Activated CD4-positive, alpha-beta T cell treated with anti-CD3 and anti-CD28 coated beads for 1 hour (primary cell): ENCODE measurements around the gene ALKBH4.
"Not testable (repeated sequence)": the region's sequence is repeated elsewhere in the genome, so short reads cannot be mapped to it uniquely, and the experiment has no call there.

Experiments used
- DNase-seq: peaks from one replicate; pipeline ENCODE4 v3.0.0-alpha.2; 2020

Gene ALKBH4

GRCh38 chr7:102474736-102475435 lies 10.2 kb upstream of the ALKBH4 start:
- not testable (repeated sequence) for DNase-seq

- not testable (repeated sequence) for DNase-seq
Observed at GRCh38 chr7:102474116-102474515, 9.5 kb upstream of the ALKBH4 start.

GRCh38 chr7:102473271-102473991 lies 8.8 kb upstream of the ALKBH4 start:
- DNase-seq, result no peak

- DNase-seq, result no peak
Observed at GRCh38 chr7:102472126-102473041, 7.7 kb upstream of the ALKBH4 start.

- no peak for DNase-seq
Observed at GRCh38 chr7:102471791-102472125, 7.1 kb upstream of the ALKBH4 start.

- no peak for DNase-seq
Observed at GRCh38 chr7:102469972-102470825, 5.5 kb upstream of the ALKBH4 start.

GRCh38 chr7:102469351-102469971 lies 4.8 kb upstream of the ALKBH4 start:
- no peak for DNase-seq

GRCh38 chr7:102468478-102469350 lies 4.1 kb upstream of the ALKBH4 start:
- DNase-seq, result no peak

- DNase-seq, result no peak
Observed at GRCh38 chr7:102467581-102468477, 3.2 kb upstream of the ALKBH4 start.

- DNase-seq, result no peak
Observed at GRCh38 chr7:102466097-102466496, 1.4 kb upstream of the ALKBH4 start.

- DNase-seq, result no peak
Observed at GRCh38 chr7:102463841-102464576, 654 bp downstream of the ALKBH4 start.

- DNase-seq, result no peak
Observed at GRCh38 chr7:102460467-102460866, 4.2 kb downstream of the ALKBH4 start.

GRCh38 chr7:102459221-102459844 lies 5.3 kb downstream of the ALKBH4 start:
- DNase-seq, result no peak

- DNase-seq, result no peak
Observed at GRCh38 chr7:102457352-102457924, 7.2 kb downstream of the ALKBH4 start.

GRCh38 chr7:102456327-102456726 lies 8.3 kb downstream of the ALKBH4 start:
- DNase-seq, result no peak

GRCh38 chr7:102455596-102455995 lies 9.1 kb downstream of the ALKBH4 start:
- DNase-seq, result no peak

GRCh38 chr7:102454932-102455331 lies 9.7 kb downstream of the ALKBH4 start:
- not testable (repeated sequence) for DNase-seq

- DNase-seq, result no peak
Observed at GRCh38 chr7:102454468-102454867, 10.2 kb downstream of the ALKBH4 start.
